ENCODE measurements around the gene GBP1.

The GBP1 gene

DNA sequence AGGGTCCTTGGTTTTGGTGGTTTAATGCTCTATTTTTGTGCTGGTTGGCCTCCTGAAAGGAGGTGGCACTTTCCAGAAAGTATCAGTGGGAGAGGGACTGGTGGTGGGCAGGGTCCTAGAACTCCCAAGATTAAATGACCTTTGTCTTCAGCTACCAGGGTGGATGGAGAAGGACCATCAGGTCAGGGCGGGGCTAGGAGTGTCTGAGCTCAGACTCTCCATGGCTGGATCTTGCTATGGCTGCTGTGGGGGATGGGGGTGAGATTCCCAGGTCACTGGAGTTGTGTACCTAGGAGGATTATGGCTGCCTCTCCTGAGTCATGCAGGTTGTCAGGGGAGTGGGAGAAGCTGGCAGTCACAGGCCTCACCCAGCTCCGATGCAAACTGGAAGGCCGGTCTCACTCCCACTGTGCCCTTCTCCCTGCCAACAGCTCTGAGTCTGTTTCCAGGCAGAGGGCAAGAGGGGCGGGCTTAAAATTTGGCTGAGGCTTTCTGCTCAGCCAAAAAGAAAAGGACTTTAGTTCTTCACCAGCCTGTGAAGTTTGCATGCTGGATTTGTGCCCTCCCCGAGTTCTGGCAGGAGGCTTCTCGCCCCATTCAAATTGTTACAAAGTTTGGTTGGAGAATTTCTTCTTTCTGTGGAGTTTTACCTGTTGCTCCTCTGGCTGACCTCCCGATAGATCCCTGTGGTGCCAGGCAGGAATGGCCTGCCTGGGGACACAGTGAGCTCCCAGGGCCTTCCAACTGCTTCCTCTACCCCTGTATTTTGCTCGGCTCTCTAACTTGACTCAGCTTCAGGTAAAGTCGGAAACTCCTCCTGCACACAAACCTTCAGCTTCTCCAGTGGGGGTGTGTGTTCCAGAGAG, 59.5 kb downstream of the GBP1 start:
- peak; percentile 31 for DNase-seq

Measured in femur (tissue), 1 donor.